Stimulated activated CD8-positive, alpha-beta memory T cell treated with anti-CD3 and anti-CD28 coated beads, Interleukin-12 subunit alpha, Interleukin-12 subunit beta, amount 100 ng/mL, for 24 hours (primary cell): ENCODE data around the gene RGS16.

Source experiments
- DNase-seq: peaks from one replicate; pipeline ENCODE4 v3.0.0-alpha.2; 2020; ENCODE audit errors: extremely low read depth

Gene RGS16

DNA sequence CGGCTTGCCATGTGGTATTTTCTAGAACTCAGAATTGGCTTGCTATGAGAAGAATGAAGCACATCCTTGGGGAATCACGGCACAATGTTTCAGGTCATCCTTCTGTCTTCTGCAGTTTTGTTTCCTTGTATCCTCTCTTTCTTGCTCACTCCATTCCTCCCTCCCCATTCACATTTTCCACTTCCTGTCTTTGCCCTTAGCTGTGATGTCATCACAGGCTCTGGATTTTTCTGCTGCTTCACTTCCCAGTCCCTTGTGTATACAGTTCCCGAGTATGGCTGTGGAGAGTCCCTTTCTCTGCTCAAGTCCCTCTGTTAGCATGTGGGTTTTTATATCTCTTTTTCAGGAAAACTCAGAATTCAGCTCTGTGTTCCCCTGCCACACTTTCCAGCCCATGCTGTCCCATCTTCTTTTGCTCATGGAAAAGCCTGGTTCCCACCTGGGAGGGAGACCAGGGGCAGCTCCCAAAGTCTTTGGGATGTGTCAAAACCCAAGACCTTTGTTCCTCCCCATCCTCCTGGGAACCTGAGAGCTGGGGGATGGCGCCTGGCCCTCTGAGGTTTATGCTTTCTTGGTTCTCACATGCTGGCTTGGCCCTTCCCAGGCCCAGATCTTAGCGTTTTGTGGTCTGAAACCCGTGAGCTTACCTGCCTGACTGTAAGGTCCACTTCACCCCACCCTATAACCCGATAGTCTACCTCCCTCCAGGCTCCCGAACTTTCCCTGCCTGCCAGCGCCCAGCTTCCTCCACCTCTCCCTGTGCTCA is 4.8 kb upstream of the RGS16 start:
- DNase-seq, result no peak

DNA sequence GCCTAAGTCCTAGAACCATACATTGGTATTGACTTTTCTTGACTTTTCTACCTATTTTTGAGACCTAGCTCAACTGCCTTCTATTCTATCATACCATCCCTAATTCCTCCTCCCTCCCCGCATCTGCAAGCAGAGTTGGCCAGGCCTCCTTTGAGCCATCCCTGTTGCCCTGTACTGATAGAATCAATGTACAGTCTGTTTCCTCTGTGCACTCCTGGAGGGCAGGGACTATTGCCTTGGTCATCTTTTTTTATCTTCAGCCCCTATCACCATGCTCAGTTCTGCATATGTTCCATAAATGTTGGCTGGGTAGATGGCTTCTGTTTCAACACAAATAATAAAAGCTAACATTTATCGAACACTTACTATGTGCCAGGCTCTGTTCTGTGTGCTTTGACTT is 4.0 kb upstream of the RGS16 start:
- no peak for DNase-seq

DNA sequence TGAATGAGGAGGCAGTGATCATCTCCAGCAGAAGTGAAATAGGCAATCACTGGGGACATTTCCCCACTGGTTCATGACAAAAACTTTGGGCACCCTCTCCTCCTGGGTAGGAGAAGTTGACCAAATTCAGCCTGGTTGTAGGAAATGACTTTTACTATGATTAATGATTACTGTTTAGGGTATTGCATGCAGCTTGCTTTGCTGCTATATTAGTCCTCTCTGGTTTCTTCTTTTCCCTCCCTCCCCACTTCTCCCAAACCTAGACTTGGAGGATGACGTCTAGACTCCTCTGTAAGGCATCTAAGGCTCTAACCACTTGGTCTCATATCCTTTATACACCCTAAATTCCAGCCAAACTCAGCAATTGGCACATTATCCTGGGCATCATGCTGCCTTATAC is 3.4 kb upstream of the RGS16 start:
- no peak for DNase-seq

DNA sequence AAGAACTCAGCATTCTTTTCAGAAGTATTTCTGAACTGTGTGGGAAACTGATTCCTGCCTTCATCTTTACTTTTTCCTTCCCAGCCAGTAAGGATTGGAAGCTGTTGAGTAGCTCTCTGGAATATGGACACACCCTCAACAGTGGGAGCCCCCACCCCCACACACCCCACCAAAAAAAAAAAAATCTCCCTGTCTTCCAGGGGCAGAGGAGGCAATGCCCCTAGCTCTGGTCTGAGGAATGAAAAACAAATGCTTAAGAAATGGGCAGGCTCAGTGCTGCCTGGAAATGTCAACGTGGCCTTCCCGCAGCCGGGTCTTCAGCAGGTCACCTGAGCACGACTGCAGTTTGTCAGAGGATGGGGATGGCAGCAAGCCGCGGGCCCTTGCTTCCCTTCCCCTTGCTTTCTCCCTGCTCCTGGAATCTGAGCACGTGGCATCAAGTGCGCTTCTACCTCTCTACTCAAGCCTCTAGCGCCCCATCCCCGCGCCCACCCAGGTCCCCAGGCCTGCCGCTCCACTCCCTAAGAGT is 479 bp downstream of the RGS16 start:
- no peak for DNase-seq

DNA sequence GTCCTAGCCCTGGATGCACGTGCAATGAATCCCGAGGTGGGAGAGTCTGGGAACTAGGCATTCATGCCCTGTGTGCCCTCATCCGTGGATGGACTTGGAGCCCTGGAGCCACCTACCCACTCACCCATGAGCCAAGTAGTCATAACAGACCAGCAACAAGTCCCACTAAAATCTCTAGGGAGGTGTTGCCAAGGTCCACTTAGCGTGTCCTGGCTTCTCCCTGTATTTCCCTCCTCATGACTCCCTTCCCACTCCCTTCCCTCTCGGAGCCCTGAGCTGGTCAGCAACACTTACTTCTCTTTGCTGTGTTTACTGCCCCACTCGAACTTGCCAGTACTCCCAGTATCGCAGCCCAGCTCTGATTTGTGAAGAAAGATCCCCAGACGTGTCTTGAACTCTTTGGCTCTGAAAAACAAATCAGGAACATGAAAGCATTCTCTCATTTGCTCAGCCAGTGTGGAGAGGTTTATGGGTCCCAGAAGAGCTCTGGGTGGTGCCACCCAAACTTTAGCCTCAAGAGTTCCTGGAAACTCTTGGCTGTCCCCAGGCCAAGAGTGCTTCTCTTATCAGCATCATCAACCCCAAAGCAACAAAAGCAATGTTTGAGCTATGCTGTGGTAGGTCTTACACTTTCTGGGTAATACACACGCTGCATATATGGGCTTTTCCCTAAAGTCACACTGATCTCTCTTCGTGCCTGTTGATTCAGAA is 1.1 kb downstream of the RGS16 start:
- DNase-seq, result no peak

DNA sequence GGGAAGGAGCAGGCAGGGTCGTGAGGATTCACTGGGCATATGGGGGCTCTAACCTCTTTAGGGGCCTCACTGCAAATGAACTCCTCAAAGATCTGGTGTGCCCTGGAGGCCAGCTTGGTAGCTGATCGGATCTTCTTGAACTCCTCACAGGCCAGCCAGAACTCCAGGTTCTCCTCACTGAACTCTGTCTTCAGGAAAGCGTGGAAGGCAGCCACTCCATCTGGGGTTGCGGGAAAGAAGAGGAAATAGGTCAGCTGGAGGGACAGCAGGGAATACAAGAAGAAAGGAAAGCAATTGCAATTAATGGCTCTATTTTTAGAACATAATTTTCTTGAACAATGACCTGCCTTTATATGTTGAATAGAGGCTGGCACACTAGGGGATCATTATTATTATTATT is 2.3 kb downstream of the RGS16 start:
- DNase-seq, result no peak

DNA sequence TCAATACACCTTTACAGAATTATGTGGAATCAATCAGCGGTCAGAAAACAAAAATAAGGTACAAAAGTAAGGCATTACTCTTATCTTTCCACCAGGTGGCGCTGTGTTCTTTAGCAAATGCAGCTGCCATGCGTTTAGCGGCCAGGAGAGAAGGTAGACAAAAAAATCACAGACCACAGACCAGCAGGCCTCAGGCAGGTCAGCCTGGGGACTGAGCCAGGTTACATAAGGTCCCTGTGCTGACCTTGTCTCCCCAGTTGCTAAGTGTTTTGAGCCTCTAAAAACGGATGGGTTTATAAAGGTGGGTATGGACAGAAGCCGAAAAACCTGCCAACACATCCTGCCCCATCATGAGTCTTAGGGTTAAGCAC is 2.8 kb downstream of the RGS16 start:
- peak; percentile 21 for DNase-seq

DNA sequence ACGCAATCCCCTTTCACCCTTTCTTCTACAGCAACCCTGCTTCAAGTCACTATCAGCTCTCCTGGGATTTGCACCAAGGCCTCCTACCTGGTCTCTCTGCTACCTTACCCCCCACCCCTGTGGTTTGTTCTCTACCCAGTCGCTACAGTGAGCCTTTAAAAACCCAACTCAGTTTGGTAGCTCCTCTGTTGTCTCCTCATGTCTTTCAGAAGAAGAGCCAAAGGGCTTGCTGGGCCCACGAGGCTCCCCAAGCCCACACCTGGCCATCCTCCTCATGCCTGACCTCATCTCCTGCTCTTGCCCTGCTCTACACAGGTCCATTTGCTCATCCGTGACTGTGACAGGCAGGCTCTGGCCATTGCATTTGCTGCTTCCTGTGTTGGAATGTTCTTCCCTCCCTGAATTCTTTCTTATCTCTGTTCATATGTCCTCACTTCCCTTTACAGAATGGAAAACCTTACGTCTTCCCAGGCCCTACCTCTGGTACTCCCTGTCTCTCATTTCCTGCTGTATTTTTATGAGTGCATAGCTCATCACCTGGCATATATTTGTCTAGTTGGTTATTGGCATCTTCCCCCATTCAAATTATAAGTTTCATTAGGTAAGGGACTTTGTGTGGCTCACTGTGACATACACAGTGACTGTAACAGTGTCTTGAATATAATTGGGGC is 3.3 kb downstream of the RGS16 start:
- no peak for DNase-seq

DNA sequence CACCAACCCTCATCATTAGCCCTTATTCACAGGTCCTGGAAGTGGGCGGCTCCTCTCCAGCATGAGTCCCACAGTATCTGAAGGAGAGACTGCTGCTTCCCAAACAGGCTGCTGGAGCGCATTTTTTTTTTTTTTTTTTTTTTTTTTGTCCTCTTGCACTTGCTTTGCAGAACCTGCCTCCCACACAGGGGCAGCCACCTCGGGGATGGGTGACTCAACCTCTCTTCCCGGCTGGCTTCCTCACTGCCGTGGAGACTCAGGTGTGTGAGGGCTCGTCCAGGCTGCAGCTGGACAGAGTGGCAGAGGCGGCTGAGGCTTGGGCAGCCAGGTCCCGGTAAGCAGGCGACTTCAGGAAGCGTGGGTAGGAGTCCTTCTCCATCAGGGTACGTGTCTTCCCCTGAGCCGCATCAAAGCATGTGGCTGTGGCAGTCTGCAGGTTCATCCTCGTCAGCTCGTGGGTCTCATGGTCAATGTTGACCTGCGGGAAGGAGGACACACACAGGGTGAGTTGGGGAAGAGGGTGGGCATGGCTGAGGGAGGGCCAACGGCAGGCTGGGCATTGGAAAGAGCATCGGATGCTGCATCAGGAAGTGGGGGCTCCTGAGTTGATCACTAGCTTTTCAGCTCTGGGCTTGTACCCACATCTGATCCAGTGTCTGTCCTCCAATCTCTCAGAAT is 4.0 kb downstream of the RGS16 start:
- DNase-seq, result no peak

DNA sequence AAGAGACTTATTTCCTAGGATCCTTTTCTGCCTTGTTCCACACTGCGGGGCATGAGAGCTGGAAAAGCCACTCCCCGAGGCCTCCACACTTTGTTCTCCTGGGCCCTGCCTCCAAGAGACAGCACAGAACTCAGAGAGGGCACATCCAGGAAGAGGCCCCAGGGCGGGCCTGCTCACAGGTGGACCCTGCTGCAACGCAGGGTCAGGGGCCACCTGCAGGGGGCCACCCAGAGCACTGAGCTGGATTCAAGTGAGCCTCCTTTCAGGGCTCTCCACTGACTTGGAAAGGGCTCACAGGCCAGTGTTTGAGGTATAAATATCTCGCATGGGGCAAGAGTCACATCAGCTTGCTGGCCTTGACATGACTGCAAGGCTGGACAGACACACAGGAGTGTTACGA is 4.8 kb downstream of the RGS16 start:
- DNase-seq, result no peak

DNA sequence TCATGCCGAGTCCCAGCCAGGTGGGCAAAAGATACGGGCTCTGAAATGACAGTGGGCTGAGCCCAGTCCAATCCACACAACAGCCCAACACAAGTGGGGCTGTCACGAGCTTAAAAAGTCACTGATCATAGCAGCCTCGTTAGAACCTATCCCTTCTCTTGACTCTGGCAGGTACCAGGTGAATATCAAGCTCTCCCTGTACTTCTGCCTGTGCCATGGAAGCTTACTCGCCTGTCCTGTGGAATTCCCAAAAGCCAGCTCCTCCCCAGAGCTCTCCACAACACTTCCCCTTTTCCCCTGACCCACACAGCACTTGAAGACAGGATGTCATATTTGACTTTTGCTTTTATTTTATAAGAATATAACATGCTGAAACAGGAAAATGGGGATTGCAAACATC is 5.9 kb downstream of the RGS16 start:
- no peak for DNase-seq

DNA sequence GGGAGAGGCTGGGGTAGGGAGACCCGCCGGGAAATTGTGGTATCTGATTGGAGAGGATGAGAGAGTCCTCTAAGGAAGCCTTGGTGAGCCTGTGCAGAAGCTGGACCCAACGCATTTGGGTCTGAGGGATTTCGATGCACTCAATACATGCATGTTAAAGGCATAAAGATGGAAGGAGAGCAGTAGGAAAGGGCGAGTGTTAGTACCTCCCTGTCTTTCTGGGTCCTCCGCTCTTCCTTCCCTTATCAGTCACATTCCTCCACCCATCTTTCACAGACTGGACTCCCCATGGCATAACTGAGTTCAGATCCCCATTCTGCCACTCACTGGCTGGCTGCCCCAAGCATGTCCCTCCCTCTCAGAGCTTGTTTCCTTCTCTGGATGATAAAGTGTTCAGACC is 7.3 kb downstream of the RGS16 start:
- DNase-seq, result no peak

DNA sequence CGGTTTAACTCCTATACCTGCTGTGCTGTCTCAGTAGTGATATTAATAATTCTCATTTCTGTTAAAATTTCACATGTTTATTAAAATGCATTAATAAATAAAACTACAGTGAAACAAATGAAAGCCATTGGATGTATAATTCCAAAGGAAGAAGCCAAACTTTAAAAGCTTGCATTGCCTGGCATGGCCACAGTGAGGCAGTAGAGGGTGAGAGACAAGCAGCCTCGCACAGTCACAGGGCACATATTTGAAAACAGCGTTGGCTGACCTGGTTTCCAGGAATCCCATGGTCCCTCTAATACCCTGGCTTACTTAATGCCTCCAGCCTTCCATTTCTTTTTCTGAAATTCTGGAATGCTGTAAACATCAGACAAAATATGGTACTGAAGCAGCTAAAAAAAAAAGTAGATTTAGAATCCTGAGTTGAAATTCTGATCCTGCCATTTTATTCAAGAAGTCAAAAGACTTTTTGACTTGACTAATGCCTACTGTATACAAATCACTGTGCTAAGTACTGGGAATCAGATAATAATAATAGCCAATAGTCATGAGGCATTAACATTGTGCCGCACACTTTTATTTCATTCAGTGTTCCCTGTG is 8.4 kb downstream of the RGS16 start:
- DNase-seq, result peak; percentile 23

DNA sequence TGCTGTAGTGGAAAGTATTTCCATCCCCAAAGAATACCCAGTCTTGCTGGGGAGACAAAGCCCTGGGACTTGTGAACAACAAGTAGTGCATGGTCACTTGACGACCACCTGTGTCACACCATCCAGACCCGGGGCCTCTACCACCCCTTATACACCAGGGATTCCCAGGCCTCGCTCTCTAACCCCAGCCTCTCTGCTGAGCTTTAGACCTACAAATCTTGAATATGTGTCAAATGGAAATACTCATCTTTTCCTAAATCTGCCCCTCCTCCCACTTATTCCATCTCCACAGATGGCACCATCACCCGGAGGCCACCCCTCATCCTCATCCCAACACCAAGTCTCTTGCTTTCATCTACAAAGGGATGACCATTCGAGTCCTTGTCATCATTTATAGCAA is 14.3 kb downstream of the RGS16 start:
- no peak for DNase-seq

DNA sequence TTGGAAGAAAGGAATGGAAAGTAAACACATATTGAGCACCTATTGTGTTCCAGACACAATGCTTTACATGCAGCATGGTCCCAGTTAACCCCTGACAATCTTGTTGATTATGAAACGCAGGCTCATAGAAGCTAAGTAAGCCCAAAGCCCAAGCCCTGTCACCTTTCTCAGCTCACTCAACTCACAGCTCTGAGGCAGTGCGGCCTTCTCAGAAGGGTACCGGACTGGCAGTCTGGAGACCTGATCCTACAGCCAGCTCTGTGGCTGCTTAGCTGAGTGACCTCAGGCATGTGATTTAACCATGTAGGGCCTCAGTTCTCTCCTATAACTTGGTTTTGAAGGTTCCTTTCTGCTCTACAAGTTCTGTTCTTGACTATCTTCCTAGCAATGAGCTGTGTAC is 14.7 kb downstream of the RGS16 start:
- DNase-seq, result no peak

DNA sequence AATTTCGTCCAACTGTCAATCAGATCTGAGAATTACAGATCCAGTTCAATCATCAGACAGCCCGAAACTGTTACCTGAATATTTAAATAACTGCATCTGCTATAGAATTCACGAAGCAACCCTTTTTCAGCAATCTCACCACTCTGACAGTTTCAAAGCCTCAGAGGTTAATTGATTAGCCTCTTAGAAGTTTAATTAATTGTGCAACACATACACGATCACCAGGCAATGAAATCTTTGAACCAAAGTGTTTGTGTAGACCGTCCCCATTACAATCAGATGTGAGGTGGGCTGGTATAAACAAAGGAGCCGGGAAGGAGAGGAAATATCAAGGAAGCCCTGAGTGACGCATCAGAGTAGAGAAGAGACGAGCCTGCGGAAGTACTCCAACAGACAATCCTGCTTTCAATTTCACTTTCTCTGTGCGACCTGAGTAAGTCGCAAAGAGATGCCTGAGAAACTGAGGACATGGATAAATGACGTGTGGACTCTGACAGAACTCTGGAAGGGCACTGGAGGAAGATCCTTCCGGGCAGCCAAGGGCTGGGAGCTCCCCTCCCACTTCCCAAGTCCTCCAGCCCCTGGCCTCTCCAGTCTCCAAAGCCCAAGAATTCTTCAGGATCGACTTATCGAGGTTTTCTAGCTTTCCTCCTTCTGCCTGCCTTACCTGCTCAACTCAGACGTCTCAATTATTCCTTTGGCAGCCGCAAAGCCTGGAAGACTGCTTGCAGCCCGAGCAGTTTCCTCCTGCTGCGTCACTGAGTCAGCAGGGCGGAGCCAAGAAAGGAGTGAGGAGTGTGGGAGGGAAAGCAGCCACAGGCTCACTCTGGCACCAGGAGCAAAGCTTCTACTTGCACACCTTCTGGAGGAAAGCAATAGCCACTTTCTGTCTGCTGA is 15.4 kb downstream of the RGS16 start, which contains the start of gene RNASEL:
TSS of gene RNASEL (minus strand) at position 757 of the 897 bp plus-strand sequence. CDS start 2,450 bp downstream, outside the sequence.
- peak; percentile 15 for DNase-seq

DNA sequence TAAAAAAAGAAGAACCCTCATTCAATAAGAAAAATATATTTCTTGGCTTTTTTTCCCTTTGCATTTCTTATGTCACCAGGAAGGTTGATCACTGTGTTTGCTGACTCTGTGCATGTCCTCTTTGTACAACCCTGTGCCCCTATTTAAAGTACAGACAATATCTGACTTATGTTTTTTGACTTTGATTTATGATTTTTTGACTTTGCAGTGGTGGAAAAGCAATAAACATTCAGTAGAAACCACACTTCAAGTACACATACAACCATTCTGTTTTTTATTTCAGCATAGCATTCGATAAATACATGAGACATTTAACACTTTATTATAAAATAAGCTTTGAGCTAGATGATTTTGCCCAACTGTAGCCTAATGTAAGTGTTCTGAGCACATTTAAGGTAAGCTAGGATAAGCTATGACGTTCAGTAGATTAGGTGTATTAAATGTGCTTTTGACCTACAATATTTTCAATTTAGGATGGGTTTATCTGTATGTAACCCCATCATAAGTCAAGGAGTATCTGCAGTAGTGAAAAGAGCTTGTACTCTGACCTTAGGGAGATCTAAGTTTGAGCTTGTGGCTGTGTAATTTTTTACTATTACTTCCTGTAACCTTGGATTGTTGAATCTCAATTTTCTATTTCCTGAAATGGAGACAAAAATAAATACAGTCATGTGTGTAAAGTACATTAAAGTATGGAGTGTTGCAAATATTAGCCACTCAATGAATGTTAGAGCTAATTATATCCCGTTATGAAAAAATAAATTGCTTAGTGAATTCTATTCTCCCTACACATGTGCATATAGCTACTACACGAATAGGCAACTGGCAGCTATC is 16.3 kb downstream of the RGS16 start:
- no peak for DNase-seq

DNA sequence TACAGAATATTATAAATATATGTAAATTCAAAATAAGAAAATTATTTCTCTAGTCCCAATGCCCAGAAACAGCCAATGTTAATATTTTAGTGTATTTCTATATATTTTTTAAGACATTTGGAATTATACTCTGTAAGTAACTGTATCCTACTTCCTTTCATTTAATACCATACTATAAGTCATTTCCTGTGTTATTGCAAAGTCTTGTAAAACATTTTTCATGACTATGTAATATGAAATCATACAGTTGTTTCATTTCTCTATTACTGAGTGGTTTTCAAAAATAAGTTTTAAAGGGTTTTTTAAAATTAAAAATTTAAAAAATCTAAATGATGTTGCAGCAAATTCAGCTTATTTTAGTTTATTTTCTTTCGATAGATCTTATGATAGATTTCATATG is 17.1 kb downstream of the RGS16 start:
- no peak for DNase-seq

DNA sequence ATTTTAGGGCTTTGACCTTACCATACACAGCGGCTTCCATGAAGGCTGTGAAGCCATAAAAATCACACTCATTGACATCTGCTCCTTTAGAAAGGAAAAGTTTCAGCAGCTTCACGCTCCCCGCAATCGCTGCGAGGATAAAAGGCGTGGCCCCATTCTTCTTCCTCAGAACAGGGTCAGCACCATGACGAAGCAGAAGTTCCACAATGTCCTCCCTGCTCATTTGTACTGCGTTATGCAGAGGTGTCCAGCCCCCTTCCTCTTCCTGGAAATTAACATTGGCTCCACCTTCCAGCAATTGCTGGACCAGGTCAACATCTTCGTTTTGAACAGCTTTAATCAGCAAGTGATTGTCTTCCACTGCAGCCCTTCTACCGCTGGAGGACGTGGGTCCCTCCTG is 17.8 kb downstream of the RGS16 start:
- no peak for DNase-seq

DNA sequence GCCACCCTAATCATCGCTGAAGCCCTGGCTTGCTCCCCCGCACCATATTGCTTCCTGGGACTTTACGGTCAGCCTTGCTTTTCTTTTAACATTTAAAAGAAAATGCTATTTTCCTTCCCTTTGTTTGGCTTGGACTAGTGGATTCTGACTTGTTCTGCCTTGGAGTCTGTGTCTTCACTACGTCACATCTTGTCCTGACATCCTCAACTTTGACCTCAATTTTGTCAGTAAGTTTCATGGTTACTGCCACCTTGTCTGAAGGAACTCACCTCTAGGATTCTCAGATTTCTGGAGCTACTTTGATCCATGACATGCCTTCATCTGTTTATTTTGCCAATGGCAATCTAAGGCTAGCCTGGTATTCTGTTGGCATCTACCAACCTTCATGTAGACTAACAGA is 19.4 kb downstream of the RGS16 start:
- no peak for DNase-seq
